Superior temporal gyrus (tissue), 1 donor: ENCODE data around the gene PERM1.

Experiments
- DNase-seq: peaks from one replicate; pipeline ENCODE4 v3.0.0-alpha.2; 2016; ENCODE audit errors: extremely low spot score

Gene PERM1

DNA sequence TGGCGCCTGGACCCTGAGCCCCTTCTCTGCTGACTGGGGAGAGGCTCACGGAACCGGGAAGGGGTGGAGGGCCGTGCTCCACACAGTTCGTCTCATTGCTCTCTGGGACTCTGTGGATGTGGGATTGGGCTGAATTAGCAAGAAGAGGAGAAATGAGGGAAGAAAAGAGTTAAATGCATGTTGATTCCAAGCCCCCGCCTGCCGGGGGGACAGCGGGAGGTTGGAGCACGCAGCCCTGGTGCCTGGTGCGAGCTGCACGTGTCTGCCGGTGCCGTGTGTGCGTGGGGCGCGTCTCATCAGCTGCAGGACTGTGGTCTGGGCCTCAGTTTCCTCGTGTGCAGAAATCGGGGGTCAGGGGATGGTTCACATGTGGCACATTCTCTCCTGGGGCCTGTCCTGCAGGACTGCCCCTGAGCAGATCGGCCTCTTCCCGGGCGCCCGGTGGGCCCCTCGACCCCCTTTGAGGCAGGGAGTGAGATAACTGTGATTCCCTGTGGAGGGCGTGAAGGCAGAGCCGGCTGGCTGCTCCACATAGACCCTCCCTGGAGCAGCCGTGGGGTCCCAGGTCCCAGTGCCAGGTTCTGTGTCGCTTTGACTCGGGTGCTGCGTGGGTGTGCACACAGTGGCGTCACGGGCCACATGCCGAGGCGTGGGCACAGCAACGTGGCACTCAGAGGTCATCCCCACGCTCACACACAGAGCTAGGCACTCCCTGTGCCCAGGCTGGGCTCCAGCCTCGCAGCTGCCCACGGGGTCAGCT lies 46.7 kb downstream of the PERM1 start:
- no peak for DNase-seq

DNA sequence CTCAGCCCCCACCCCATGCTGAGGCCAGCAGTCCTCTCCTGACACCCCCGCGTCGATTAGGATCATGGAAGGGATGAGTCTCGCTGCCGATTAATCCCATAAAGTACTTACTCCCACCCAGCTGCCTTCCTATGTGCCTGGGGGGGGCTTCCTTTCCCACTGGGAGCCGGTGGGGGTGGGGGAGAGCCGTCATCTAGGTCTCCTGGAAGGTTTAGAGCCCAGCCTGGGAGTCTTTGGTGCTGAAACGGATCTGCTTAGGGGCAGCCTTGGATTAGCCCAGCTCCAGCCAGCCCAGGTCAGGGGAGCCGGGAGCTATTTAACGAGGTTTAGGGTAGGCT lies 48.3 kb downstream of the PERM1 start:
- no peak for DNase-seq

DNA sequence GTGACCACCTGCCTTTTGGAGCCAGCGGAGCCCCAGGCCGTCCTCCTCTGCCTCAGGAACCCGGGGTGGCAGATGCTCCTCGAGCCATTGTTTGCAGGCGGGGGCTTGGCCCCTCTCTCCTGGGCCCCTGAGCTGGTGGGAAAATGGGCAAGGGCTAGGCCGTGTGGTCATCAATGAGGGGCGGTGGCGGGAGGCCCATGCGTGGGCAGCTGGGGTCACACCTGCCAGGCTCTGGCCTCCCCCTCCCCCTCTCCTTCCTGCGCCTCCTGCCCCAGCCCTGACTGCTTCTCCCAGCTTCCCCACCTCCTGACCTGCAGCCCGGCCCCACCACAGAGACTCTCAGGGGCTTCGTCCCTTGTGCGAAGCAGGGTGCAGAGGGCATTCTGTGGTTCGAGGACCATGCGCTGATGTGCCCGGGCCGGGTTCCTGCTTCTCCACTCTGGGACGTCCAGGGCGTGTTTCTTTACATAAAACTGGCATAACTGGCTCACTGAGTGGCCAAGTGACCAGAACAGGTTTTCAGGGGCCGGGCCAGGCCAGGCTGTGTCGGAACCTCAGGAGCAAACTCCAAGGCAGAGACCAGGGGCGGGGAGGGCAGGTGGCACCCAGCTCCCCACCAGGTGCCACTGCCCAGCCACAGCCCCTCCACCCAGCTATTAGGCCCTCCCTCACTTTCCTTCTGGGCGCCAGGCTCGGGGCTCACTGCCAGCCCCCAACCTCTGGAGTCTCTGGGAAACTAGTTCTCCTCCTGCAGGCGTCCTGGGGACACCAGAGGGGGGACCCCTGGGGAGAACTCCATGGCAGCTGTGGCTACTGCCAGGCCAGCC lies 48.9 kb downstream of the PERM1 start:
- DNase-seq: no peak

DNA sequence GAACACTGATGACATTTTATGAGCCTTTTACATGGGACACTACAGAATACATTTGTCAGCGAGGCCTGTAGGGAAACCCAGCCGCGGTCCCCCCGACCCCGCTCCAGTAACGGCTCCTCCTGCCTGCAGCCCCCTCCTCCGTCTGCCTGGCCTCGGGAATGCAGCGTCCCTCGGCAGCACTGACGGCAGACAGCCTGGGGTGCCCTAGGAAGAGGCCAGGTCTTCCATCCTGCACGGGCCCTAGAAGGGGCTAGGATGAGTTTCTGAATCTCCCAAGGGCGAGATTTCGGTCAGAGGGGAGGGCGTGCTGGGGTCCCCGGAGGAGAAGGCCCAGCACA lies 49.8 kb downstream of the PERM1 start:
- no peak for DNase-seq

DNA sequence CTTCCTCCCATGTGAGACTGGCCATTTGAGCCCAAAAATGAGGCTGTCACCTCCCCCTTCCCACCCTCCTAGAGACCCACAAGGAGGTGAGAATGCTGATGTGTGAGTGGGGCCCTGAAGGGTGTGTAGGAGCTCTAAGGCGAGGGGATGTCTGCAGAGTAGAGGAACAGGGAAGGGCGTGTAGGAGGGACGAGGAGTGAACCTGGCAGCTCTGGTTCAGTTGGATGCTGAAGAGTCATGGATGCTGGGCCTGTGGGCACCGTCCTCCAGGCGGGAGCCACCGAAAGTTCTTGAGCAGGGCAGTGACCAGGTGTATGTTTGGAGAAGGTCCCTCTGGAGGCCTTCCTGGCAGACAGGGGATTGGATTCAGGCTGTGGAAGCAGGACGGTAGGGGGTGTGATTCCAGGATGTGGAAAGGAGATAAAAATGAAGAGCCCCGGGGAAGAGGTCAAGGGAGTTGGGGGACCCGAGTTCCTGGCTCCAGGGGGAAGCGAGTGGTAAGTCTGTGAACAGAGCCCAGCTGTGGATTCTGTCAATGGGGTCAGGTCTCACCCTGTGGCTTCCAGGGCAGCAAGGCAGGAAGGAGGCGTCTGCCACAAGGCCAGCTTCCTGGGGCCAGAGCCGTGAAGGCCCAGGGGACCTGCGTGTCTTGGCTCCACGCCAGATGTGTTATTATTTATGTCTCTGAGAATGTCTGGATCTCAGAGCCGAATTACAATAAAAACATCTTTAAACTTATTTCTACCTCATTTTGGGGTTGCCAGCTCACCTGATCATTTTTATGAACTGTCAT lies 50.3 kb downstream of the PERM1 start:
- no peak for DNase-seq

DNA sequence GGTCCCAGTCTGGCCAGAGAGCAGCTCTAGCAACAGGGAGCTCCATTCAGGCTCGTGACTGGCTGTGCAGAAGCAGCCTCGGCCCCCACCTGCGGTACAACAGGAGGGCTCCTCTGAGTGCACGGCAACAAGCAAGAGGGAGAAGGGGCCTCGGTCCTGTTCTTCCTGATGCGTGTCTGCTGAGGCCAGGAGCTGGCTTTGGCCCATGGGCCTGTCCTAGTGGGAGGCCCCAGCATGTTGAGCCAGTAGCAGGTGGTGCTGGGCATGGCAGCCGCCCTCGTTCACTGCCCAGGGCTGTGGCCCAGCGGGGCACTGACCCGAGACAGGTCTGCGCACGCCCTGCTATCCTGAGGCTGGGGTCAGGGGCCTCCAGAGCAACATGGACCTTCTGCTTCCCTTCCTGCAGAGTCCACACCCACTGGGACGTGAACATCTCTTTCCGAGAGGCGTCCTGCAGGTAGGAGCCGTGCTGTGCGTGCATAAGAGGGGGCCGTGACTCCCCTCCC lies 51.2 kb downstream of the PERM1 start:
- DNase-seq: no peak

DNA sequence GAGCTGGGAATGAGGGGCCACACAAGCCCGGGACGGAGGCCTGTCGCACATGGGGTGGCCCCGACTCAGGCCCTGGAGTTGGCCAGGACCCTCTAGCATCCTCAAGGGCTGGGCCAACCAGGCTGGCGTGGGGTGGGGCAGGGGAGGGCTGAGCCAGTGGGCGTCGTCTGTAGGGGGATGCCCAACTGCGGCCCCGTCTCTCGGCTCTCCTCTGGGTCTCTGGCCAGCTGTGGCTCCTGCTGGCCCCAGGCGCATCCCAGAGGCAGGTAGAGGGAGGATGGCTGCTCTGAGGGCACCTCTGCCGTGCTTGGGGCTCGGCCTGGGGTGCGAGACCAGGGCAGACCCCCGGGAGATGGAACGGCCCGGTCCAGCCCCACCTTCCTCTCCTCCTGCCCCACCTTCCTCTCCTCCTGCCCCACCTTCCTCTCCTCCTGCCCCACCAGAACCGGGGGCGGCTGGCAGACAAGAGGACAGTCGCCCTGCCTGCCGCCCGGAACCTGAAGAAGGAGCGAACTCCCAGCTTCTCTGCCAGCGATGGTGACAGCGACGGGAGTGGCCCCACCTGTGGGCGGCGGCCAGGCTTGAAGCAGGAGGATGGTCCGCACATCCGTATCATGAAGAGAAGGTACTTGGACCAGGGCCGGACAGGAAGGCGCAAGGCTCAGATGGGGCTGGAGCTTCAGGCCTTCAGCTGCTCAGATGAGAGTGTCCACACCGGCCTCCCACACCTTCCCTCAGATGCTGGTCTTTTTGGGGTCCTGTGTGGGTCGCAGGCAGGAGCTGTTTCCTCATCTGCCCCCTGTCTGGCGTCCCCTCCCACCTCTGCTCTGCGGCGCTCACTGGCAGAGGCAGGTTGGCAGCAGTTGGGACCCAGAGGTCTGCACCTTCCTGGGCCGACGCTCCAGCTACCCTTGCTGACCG lies 51.9 kb downstream of the PERM1 start:
- no peak for DNase-seq

DNA sequence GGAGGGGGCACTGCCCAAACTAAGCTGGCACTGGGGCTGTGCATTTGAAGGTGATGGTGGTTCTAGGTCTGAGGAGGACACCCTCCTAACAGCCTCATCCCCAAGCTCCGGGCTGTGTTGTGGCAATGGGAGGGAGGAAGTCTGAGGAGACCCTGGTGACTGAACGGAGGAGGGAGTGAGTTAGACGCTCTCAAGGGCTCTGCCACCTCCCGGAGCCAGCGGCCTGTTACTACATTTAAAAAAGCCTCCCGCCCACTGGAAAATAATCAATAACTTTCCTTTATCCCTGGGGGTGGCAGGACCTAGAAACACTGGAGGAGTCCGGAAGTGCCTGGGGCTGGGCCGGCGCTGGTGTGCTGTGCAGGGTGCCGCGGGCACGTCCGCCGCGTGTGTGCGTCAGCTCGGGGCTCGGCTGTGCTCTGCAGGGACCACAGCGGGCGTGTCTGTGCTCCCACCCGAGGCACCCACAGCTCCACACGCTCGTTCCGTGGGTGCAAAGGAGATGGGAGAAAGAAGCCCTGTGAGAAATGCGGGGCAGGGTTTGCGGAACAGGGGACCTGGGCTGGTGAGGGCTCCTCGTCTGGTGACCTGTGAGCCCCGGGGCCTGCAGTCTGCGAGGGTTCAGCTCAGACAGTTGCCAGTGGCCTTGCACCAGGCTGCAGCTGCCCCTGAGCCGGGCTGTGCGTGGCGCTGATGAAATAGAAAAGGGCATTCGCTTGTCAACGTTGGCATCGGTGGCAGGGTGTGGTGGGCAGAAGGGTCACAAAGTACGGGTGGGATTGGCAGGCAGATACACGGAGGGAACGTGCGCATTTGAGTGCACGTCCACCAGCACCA lies 52.9 kb downstream of the PERM1 start:
- DNase-seq: no peak

DNA sequence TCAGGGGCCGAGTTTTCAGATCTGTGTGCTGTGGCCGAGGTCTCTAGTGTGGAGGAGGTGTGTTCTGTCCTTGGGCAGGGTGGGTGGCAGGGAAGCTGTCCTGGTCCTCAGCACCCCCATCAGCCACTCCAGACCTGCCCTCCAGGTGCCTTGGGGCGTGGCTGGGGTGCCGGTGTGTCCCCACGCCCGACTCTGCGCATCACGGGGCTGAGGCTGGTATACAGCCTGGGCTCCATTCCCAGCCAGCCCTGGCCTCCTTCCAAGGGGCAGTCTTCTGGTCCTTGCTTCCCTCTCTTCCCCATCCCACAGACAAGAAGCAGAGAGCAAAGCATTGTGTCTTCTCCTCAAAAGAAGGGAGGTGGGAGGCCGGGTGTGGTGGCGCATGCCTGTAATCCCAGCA lies 54.1 kb downstream of the PERM1 start:
- DNase-seq: no peak

DNA sequence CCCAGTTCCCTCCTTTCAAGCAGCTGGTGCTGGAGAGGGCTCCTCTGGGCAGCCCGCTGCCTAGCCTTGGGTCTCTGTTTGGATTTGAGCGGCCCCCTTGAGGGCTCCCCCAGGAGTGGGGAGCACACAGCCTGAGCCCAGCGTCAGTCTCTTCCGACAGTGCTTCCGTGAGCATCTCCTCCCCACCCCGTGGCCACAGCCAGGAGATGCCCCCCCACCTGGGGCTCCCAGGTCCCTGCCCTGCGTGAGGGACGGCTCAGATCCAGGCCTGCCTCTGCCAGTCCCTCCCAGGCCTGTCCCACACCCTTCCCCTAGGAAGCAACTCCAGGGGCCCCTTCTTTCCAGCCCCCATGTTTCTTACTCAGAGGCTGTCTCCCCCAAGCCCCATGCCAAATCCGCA lies 54.7 kb downstream of the PERM1 start:
- DNase-seq: no peak

DNA sequence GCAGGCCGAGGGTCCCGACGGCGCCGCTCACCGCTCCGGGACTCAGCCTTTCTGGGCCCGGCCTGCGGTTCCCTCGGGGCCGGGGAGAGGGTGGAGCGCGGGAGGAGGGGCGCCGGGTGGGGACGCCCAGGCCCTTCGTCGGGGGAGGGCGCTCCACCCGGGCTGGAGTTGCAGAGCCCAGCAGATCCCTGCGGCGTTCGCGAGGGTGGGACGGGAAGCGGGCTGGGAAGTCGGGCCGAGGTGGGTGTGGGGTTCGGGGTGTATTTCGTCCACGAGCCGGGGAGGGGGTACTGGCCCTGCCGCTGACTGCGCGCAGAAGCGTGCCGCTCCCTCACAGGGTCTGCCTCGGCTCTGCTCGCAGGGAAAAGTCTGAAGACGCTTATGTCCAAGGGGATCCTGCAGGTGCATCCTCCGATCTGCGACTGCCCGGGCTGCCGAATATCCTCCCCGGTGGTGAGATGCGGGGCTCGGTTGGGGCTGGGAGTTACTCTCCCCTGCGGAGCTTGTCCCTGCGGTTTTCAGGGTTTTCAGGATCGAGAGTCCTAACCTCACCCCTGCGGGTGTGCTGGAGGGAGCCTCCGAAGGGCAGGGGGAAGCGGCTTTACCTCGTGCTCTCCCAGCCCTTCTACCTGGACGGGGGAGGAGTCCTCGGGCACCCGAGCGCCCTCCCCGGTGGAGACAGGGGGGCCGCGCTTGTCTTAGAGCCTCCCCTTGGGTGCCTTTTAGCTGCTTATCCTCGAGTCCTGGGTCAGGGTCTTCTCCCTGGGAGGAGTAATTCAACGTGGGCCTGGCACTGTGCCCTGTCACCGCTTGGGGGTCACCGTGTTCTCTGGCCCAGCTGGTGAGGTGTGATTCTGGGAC lies 56.1 kb downstream of the PERM1 start:
- DNase-seq: no peak
